ENCODE data around the gene ARHGAP11A. TPM values are rescaled to one million over a fixed set of nuclear protein-coding genes. Genes with fewer than 3 reads are reported as not detected.

The ARHGAP11A gene
- total and polyA plus RNA-seq, 9 of the 15 experiments (the other 6 are each of a cell fraction or from before 2014, with no cell fraction given) = 17.5 to 92.5 (median 61.1) TPM

GRCh38 chr15:32651229-32651837, 36.0 kb downstream of the ARHGAP11A start (continued):
- TF ChIP-seq RAD21 (CRISPR knock-in tag; conservative IDR thresholded peaks at IDR 0.05 in 1 of 2, IDR thresholded peaks at IDR 0.05 in 1 of 2) (peak; percentile 33 to 73), SMARCA4 (IDR thresholded peaks at IDR 0.05) (no peak), YY1 (IDR thresholded peaks at IDR 0.05; ENCODE audit: borderline replicate concordance in 1 of 3, control insufficient read depth in 1 of 3, extremely low read depth in 1 of 3, insufficient read depth in 3 of 3, insufficient read length in 1 of 3, insufficient replicate concordance in 2 of 3, low read depth in 1 of 3, low read length in 2 of 3) (peak in 1 of 3 experiments; percentile 39), POLR3G (IDR thresholded peaks at IDR 0.05; ENCODE audit: extremely low read depth, insufficient read length, insufficient replicate concordance) (no peak), SLC30A9 (CRISPR knock-in tag; IDR thresholded peaks at IDR 0.05) (no peak), HDAC1 (IDR thresholded peaks at IDR 0.05) (no peak)
- TF ChIP-seq, protein P1, sequence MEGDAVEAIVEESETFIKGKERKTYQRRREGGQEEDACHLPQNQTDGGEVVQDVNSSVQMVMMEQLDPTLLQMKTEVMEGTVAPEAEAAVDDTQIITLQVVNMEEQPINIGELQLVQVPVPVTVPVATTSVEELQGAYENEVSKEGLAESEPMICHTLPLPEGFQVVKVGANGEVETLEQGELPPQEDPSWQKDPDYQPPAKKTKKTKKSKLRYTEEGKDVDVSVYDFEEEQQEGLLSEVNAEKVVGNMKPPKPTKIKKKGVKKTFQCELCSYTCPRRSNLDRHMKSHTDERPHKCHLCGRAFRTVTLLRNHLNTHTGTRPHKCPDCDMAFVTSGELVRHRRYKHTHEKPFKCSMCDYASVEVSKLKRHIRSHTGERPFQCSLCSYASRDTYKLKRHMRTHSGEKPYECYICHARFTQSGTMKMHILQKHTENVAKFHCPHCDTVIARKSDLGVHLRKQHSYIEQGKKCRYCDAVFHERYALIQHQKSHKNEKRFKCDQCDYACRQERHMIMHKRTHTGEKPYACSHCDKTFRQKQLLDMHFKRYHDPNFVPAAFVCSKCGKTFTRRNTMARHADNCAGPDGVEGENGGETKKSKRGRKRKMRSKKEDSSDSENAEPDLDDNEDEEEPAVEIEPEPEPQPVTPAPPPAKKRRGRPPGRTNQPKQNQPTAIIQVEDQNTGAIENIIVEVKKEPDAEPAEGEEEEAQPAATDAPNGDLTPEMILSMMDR (IDR thresholded peaks at IDR 0.05 in 2 of 3, conservative IDR thresholded peaks at IDR 0.05 in 1 of 3; ENCODE audit: insufficient read depth in 2 of 3, low read depth in 1 of 3, low read length in 3 of 3) = peak; percentile 89 to 96 (median 91)
- TF ChIP-seq, protein P2, sequence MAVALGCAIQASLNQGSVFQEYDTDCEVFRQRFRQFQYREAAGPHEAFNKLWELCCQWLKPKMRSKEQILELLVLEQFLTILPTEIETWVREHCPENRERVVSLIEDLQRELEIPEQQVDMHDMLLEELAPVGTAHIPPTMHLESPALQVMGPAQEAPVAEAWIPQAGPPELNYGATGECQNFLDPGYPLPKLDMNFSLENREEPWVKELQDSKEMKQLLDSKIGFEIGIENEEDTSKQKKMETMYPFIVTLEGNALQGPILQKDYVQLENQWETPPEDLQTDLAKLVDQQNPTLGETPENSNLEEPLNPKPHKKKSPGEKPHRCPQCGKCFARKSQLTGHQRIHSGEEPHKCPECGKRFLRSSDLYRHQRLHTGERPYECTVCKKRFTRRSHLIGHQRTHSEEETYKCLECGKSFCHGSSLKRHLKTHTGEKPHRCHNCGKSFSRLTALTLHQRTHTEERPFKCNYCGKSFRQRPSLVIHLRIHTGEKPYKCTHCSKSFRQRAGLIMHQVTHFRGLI (CRISPR knock-in tag; IDR thresholded peaks at IDR 0.05) = no peak
